ENCODE data around the gene ARID1B.
"Not testable (repeated sequence)": the region's sequence is repeated elsewhere in the genome, so short reads cannot be mapped to it uniquely, and the experiment has no call there.

The ARID1B gene

DNA sequence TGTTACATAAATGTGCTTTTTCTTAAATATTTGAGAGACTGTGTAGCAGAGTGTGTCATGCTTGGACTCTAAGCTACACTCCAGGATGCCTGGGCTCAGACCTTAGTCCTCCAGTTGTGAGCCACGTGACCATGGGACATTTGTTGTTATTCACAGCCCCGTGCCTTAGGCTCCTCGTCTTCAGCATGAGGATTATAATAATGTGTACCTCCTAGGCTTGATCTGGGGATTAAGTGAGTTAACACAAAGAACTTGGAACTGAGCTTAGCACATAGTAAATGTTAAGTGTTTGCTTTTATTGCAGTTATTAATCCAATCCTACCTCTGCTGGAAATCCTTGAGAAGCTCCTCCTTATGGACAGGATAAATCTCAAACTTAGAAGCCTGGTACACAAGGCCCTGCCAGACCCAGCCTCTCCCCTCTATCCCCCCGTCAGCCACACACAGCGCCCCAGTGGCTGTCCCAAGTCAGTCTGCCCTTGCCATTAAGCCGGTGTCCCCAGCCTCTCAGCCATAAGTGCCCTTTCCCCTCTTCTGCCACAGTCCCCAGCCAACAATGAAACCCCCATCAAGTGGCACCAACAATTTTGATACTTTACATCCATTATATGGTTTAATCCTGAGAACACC is 368.6 kb downstream of the ARID1B start:
- Histone ChIP-seq H3K36me3 (replicated peaks) (no peaks in the 10 kb centered on the region), H3K27ac (peak overlapping the region; percentile 94), H3K4me3 (ENCODE audit: low read depth, low read length) (no peak overlapping the region), H3K27me3 (replicated peaks) (no peaks in the 10 kb centered on the region)
- in situ Hi-C loops (cut with HindIII; ENCODE audit: low pct_ligation_motif_present, low sequenced_read_pairs), result no loop called here
- TF ChIP-seq, protein P1, sequence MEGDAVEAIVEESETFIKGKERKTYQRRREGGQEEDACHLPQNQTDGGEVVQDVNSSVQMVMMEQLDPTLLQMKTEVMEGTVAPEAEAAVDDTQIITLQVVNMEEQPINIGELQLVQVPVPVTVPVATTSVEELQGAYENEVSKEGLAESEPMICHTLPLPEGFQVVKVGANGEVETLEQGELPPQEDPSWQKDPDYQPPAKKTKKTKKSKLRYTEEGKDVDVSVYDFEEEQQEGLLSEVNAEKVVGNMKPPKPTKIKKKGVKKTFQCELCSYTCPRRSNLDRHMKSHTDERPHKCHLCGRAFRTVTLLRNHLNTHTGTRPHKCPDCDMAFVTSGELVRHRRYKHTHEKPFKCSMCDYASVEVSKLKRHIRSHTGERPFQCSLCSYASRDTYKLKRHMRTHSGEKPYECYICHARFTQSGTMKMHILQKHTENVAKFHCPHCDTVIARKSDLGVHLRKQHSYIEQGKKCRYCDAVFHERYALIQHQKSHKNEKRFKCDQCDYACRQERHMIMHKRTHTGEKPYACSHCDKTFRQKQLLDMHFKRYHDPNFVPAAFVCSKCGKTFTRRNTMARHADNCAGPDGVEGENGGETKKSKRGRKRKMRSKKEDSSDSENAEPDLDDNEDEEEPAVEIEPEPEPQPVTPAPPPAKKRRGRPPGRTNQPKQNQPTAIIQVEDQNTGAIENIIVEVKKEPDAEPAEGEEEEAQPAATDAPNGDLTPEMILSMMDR (IDR thresholded peaks at IDR 0.05; ENCODE audit: low read depth, low read length, missing control alignments), result no peak
- DNase-seq, result peak; percentile 52

- peak overlapping the region; percentile 98 for H3K27ac ChIP-seq
- H3K36me3 ChIP-seq (replicated peaks); DNase-seq; in situ Hi-C loops (cut with HindIII; ENCODE audit: low pct_ligation_motif_present, low sequenced_read_pairs); H3K27me3 ChIP-seq (replicated peaks); H3K4me3 ChIP-seq (ENCODE audit: low read depth, low read length): not testable (repeated sequence)
These were observed 370.2 kb downstream of the ARID1B start for GRCh38 chr6:157147054-157148026.

DNA sequence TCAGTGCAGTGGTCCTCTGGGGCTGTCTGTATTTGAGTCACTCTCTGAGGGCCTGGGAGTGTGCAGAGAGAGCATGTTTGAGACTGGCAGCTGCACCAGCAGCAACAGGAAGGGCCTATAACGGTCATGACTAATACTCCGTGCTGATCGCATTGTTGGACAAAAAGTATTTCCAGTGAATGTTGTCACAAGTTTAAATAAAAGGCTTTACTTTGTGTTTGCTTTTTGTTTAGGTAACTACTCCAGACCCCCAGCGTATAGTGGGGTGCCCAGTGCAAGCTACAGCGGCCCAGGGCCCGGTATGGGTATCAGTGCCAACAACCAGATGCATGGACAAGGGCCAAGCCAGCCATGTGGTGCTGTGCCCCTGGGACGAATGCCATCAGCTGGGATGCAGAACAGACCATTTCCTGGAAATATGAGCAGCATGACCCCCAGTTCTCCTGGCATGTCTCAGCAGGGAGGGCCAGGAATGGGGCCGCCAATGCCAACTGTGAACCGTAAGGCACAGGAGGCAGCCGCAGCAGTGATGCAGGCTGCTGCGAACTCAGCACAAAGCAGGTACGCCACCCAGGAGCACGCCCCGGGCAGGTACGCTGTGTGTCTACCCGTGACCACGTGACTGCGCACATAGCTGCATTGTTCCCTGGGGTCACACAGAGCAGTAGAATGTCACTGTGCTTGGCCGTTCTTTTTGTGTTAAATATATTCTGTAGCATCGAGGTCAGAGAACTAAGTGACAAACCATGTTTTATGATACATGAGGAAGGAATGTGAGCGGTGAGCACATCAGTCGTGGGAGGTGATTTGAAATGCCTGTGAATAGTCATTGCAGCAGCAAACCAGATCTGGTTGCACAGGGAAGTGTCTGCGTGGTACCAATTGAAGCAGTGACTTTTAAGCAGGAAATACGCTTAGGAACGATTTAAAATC is 371.5 kb downstream of the ARID1B start:
- in situ Hi-C loops (cut with HindIII; ENCODE audit: low pct_ligation_motif_present, low sequenced_read_pairs), result no loop called here
- H3K36me3 ChIP-seq (replicated peaks), result no peaks in the 10 kb centered on the region
- peak; percentile 97 for DNase-seq

GRCh38 chr6:157150076-157150475 is 372.9 kb downstream of the ARID1B start:
- no peaks in the 10 kb centered on the region for H3K27me3 ChIP-seq (replicated peaks)
- peak overlapping the region; percentile 98 for H3K27ac ChIP-seq
- peak; percentile 92 for DNase-seq
- TF ChIP-seq, protein P1 (IDR thresholded peaks at IDR 0.05; ENCODE audit: low read depth, low read length, missing control alignments), result no peak
- H3K36me3 ChIP-seq (replicated peaks), result no peaks in the 10 kb centered on the region
- in situ Hi-C loops (cut with HindIII; ENCODE audit: low pct_ligation_motif_present, low sequenced_read_pairs), result no loop called here
- H3K4me3 ChIP-seq (ENCODE audit: low read depth, low read length), result no peak overlapping the region

More for the DNA sequence above, 371.5 kb downstream of the ARID1B start:
- H3K27me3 ChIP-seq (replicated peaks), result no peaks in the 10 kb centered on the region
- H3K4me3 ChIP-seq (ENCODE audit: low read depth, low read length), result peak overlapping the region; percentile 32
- H3K27ac ChIP-seq, result peak overlapping the region; percentile 98
- TF ChIP-seq, protein P1 (IDR thresholded peaks at IDR 0.05; ENCODE audit: low read depth, low read length, missing control alignments), result no peak

DNA sequence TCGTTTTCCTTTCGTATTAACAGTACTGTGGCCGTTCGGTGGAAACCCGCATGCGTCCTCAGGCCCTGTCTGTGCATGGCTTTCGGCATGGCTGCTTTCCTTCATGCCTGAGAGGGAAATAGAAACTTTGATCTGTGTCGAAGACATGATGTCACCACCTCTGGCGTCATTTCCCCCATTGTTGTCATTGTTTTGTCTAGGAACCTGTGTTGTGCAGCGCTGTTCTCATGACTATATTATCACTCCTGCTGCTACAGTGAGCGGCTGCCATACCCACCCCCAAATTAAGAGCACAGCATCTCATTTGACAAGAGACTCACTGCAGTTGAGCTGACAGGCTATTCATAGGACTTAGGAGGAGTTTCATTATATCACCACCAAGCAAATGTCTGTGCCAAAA is 373.9 kb downstream of the ARID1B start:
- in situ Hi-C loops (cut with HindIII; ENCODE audit: low pct_ligation_motif_present, low sequenced_read_pairs), result no loop called here
- DNase-seq, result peak; percentile 63
- no peaks in the 10 kb centered on the region for H3K36me3 ChIP-seq (replicated peaks)

More for the DNA sequence above, 373.9 kb downstream of the ARID1B start:
- TF ChIP-seq, protein P1 (IDR thresholded peaks at IDR 0.05; ENCODE audit: low read depth, low read length, missing control alignments), result no peak
- Histone ChIP-seq H3K4me3 (ENCODE audit: low read depth, low read length) (no peak overlapping the region), H3K27ac (peak overlapping the region; percentile 98), H3K27me3 (replicated peaks) (no peaks in the 10 kb centered on the region)
